Nephron (organoid): ENCODE measurements around the gene ALDH4A1.

Source experiments
- H3K27ac Mint-ChIP-seq, 3 experiments: 2 replicates each; pipeline ENCODE4 v1.8.0; 2020; ENCODE audit warnings: mixed read lengths in 3 of 3, mild to moderate bottlenecking in 2 of 3, moderate library complexity in 1 of 3
- H3K27me3 Mint-ChIP-seq: 2 replicates; pipeline ENCODE4 v1.8.0; 2021; ENCODE audit warnings: low read depth, mild to moderate bottlenecking, moderate library complexity, mixed read lengths
- H3K36me3 Mint-ChIP-seq: 2 replicates; pipeline ENCODE4 v1.8.0; 2020; ENCODE audit warnings: low read depth, mixed read lengths
- H3K4me1 Mint-ChIP-seq: 2 replicates; pipeline ENCODE4 v1.8.0; 2020; ENCODE audit warnings: mixed read lengths
- H3K4me3 Mint-ChIP-seq, 3 experiments: 2 replicates each; pipeline ENCODE4 v1.8.0; 2020; ENCODE audit warnings: mild to moderate bottlenecking in 3 of 3, mixed read lengths in 3 of 3, moderate library complexity in 2 of 3
- H3K9me3 Mint-ChIP-seq: 2 replicates; pipeline ENCODE4 v1.8.0; 2020; ENCODE audit warnings: mixed read lengths
- TF ChIP-seq, protein P1 (sequence below), 3 experiments: fragments of 200-600 bp; sonication (generic); IDR thresholded peaks; one replicate each; pipeline ENCODE4 v1.5.0; 2021; ENCODE audit warnings: antibody characterized with exemption in 3 of 3; ENCODE audit not compliant: unreplicated experiment in 3 of 3

ALDH4A1 gene

DNA sequence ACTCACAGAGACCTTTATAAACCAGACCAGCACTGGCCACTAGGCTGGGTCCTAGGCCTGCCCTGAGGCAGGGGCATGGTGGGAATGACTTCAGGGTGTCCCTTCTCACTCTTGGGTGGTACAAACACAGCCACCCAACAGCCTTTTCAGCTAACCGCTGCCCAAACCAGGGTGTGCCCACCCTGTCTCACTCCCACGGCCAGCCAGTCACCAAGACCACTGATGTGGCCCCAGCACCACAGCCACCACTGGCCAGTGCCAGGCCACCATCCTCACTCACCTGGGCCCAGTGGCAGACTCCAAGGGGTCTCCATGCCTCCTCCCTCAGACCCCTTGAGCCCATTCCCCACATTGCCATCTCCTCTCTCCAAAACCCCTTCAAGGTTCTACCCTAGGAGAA, 70.7 kb downstream of the ALDH4A1 start:
- no peaks in the 10 kb centered on the region for H3K4me1 Mint-ChIP-seq
- TF ChIP-seq, protein P1, sequence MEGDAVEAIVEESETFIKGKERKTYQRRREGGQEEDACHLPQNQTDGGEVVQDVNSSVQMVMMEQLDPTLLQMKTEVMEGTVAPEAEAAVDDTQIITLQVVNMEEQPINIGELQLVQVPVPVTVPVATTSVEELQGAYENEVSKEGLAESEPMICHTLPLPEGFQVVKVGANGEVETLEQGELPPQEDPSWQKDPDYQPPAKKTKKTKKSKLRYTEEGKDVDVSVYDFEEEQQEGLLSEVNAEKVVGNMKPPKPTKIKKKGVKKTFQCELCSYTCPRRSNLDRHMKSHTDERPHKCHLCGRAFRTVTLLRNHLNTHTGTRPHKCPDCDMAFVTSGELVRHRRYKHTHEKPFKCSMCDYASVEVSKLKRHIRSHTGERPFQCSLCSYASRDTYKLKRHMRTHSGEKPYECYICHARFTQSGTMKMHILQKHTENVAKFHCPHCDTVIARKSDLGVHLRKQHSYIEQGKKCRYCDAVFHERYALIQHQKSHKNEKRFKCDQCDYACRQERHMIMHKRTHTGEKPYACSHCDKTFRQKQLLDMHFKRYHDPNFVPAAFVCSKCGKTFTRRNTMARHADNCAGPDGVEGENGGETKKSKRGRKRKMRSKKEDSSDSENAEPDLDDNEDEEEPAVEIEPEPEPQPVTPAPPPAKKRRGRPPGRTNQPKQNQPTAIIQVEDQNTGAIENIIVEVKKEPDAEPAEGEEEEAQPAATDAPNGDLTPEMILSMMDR (IDR thresholded peaks at IDR 0.05; ENCODE audit: unreplicated experiment in 3 of 3), result no peak
- peaks cover 16% of the 10 kb centered on the region for H3K9me3 Mint-ChIP-seq
- no peak overlapping the region for H3K27ac Mint-ChIP-seq
- peaks cover 20% of the 10 kb centered on the region for H3K27me3 Mint-ChIP-seq
- no peak overlapping the region for H3K4me3 Mint-ChIP-seq
- H3K36me3 Mint-ChIP-seq, result no peaks in the 10 kb centered on the region

DNA sequence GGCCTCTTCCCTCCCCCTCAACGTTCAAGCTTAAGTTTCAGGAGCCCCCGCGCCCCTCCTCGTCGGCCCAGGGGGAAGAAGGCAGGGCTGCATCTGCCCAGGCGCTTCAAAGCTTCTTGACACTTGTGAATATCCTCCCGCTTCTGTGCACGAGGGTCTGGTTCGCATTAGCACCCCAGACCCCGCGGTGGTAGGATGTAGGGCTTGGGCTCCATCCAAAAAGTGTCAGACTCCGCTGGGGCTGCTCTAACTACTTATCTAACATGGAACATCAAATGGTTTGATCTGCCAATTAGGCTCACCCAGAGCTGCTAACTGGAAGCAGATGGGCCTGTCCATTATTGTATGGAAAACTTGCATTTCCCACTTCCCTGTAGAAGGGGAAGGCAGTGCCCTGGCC, 71.8 kb downstream of the ALDH4A1 start:
- TF ChIP-seq, protein P1 (IDR thresholded peaks at IDR 0.05; ENCODE audit: unreplicated experiment in 3 of 3), result no peak
- Mint-ChIP-seq H3K4me3 (no peak overlapping the region), H3K9me3 (peaks cover 25% of the 10 kb centered on the region), H3K36me3 (no peaks in the 10 kb centered on the region), H3K4me1 (no peaks in the 10 kb centered on the region), H3K27me3 (peaks cover 17% of the 10 kb centered on the region), H3K27ac (no peak overlapping the region)

DNA sequence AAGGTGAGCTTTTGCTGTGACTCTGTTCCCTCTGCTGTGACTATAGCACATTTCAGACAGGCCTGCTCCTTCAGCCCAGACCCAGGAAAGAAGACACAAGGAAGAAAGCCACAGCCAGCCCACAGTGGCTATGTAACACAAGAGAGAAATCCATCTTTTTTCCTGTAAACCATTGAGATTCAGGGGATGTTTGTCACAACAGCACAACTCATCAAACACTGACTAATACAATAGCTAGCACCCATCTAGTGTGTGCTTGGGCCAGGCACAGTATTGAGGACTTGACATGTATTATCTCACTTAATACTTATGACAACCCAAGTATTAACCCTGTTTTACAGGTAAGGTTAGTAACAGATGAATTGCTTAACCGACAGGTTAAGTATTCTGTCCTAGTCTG, 72.7 kb downstream of the ALDH4A1 start:
- Mint-ChIP-seq H3K4me1 (no peaks in the 10 kb centered on the region), H3K36me3 (no peaks in the 10 kb centered on the region), H3K27ac (no peak overlapping the region), H3K4me3 (no peak overlapping the region), H3K9me3 (peaks cover 28% of the 10 kb centered on the region), H3K27me3 (peaks cover 15% of the 10 kb centered on the region)
- TF ChIP-seq, protein P1 (IDR thresholded peaks at IDR 0.05; ENCODE audit: unreplicated experiment in 3 of 3), result no peak

DNA sequence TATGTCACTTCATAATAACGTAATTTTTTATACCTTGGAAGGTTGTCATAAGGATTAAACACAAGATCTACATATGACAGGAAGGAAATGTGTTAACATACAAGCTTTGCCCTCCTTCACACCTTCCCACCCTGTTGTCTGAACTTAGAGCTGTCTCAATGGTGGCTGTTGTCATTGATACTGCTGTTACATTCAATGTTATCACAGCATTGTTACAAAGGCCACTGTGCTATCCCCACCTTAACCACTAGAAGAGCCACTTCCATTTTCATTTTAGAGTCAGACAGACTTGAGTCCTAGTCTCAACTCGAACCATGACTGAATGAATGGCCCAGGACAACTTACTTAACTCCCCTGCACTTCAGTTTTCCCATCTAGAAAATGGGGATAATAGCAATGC, 74.1 kb downstream of the ALDH4A1 start:
- Mint-ChIP-seq H3K27me3 (peaks cover 15% of the 10 kb centered on the region), H3K4me3 (no peak overlapping the region), H3K4me1 (no peaks in the 10 kb centered on the region), H3K9me3 (peaks cover 34% of the 10 kb centered on the region), H3K27ac (no peak overlapping the region), H3K36me3 (no peaks in the 10 kb centered on the region)
- TF ChIP-seq, protein P1 (IDR thresholded peaks at IDR 0.05; ENCODE audit: unreplicated experiment in 3 of 3), result no peak

DNA sequence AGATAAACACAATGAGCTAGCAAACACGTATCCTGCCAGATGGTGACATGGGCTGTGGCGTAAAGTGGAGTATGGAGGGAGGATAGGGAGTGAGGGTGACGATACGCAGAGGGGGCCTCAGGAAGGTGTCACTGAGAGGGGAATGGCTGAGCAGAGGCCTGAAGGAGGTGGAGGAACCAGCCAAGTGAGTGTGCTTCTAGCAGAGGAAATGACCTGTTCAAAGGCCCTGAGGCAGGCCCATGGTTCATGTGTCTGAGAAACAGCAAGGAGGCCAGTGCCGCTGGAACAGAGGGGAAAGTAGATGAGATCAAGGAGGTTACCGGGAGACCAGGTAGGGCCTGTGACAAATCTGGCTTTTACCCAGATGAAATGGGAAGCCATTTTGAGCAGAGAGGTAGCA, 78.9 kb downstream of the ALDH4A1 start:
- no peak overlapping the region for H3K4me3 Mint-ChIP-seq
- H3K27ac Mint-ChIP-seq, result no peak overlapping the region
- H3K9me3 Mint-ChIP-seq, result peaks cover 26% of the 10 kb centered on the region
- TF ChIP-seq, protein P1 (IDR thresholded peaks at IDR 0.05; ENCODE audit: unreplicated experiment in 3 of 3), result no peak
- H3K4me1 Mint-ChIP-seq, result peaks cover 10% of the 10 kb centered on the region
- peaks cover 43% of the 10 kb centered on the region for H3K27me3 Mint-ChIP-seq
- H3K36me3 Mint-ChIP-seq, result no peaks in the 10 kb centered on the region
